D721Med (cell line): ENCODE results near the gene CCDC116.

Experiments used
- DNase-seq: peaks from one replicate; pipeline ENCODE4 v3.0.0; 2011; ENCODE audit warnings: low spot score; ENCODE audit not compliant: insufficient read length
- FAIRE-seq: peaks from 2 replicates; lab custom pipeline; 2011; peaks lifted over from hg19 to GRCh38; lab: Jason Lieb, UNC
- CTCF ChIP-seq: IDR thresholded peaks from 2 replicates; pipeline ENCODE4 v1.5.1; 2012; ENCODE audit warnings: mild to moderate bottlenecking, control low read depth; ENCODE audit not compliant: insufficient read depth; ENCODE audit errors: missing control alignments

The CCDC116 gene

DNA sequence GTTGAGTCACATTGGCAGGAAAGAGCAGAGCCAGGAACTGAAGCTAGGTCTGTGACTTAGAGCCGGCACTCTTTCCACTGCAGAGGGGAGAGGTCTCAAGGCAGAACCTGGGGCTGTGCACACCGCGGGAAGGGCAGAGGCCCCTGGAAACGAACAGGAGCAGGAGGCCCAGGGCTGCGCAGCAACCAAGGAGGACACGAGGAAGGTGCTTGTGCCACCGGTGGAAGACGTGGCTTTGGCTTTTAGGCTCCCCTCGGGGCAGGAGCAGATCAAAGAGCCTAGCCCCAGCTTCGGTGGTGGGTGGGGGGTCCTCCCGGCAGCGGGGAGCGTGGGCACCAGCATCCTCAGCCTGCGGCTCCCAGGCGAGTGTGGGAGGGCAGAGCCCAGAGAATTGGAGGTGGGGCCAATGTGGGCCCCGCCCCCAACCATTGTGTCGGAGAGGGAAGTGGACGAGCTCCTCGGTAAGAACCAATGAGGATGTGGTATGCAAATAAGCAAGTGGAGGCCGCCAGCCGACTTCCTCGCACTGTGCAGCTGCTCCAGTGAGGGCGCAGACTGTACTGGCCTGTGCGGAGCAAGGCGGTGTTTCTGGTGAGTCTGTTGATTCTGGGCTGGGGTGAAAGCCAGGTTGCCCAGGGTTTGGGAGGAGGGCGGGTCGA is at the start of gene CCDC116:
TSS of gene CCDC116 (plus strand) at position 524 of the 659 bp plus-strand sequence. CDS start 422 bp downstream, outside the sequence.
- TF ChIP-seq CTCF, result no peak
- DNase-seq, result no peak
- FAIRE-seq, result no peak

GRCh38 chr22:21582801-21583740 is 49.5 kb upstream of the CCDC116 start:
- no peak for TF ChIP-seq CTCF
- FAIRE-seq (no peak), DNase-seq (no peak)

DNA sequence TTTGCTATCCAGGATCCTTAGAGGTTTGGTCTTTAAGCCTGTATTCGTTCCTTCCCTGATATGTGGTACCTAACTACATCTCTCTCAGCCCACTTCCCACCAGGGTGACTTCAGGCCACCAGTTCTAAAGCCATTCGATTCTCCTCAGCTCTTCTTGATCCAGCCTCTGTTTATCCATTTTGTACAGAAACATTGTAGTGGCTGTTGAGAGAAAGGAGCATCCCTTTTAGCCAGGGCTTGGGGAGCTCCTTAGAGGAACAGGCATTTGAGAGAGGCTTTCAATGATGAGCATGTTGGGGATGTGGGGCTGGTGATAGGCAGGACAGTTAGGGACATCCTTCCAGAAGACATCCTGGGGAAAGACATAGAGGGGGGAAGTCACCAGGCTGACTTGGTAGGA is 47.2 kb upstream of the CCDC116 start:
- no peak for FAIRE-seq
- no peak for DNase-seq
- no peak for TF ChIP-seq CTCF

DNA sequence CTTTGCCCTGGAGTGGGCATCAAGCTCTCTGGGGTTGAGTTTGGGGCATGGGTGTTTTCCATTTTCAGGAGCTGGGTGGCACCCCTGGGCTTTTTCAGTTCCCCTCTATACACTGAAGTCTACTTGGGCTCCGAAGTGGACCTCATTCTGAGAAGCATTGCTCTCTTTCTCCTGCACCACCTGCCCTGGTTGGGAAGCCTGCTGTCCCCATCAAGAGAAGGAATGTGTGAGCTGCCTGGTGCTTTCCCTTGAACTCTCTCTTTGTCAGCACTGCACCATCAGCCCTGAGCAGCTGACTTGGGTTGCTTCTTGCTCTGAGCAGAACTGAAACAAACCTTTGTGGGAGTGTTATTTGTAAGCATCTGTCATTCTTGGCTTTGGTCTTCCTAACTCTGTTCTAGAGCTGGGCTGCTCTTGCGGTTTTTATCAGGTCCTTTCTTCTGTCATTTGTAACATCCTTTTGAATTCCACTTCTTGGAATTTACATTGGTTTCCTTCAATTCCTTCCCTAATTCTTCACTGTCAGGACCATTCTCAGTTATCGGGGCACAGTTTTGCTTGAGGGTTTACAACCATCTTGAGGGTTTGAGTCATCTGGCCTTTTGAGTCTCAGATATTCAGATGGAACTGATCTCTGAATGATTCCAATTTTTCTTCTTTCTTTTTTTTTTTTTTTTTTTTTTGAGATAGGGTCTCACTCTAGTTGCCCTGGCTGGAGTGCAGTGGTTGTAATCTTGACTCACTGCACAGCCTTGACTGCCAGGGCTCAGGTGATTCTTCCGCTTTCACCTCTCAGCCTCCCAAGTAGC is 44.6 kb upstream of the CCDC116 start:
- DNase-seq, result no peak
- TF ChIP-seq CTCF, result no peak
- FAIRE-seq, result no peak

DNA sequence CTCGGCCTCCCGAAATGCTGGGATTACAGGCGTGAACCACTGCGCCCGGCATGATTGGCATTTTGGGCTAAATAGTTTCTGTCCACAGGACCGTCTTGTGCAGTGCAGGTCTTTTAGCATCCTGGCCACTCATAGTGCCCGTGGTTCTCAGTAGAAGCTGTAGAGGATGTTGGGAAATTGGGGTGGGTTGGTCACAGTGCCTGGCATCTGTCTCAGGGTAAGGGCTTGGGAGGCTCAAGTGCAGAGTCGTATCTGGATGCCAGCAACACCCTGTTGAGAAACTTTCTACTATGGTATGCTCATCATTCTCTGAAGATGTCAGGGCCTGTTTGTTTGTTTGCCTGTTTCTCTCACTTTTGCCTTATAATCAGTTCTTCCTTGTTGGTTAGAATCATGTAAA is 43.2 kb upstream of the CCDC116 start:
- DNase-seq (no peak), FAIRE-seq (no peak)
- no peak for TF ChIP-seq CTCF

DNA sequence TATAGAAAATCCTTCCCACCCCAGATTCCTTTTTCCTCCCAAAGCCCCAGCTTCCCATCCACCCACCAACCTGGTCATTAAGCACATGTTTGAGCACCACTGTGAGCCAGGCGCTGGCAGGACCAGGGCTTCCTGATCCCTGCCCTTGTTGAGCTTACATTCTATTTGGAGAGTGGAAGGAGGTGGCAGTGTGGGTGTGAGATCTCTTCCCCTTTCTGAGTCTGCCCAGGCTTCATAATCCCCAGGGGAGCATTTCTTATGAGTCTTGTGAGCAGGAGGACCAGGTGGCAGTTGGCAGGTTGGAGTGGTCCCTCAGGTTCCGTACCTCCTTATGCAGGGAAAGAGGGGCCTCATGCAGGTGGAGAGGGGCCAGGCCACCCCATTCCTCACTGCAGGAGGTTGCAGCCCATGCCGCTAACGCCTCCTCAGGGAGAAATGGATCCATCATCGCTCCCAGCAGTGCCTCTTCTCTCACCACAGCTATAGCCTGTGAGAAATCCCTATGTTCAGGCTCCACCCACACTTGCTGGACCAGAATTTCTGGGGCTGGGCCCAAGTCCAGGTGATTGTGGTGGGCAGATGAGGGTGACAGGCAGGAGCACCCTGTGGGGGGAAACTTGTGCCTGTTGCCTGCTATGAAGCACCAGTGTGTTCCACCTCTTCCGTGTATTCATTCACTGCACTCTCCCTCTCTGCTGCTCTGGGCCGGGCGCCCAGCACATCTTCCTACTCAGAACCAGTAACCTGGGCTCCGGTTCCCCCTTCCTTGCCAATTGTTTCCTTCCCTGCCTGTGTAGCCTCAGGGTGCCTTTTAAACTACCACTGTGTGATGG is 41.5 kb upstream of the CCDC116 start:
- no peak for FAIRE-seq
- peak; percentile 29 for DNase-seq
- TF ChIP-seq CTCF, result no peak
